Thyroid gland (tissue), 4 donors: ENCODE measurements around the gene APMAP.

Source experiments
- CTCF ChIP-seq, 6 experiments: fragments of 200-600 bp in 3 of 6; fragments of 450-650 bp in 3 of 6; sonication (generic) in 3 of 6; IDR thresholded peaks; one replicate each; pipeline ENCODE4 v1.5.1; 2016 to 2019; ENCODE audit warnings: antibody characterized with exemption in 6 of 6, mild to moderate bottlenecking in 2 of 6, inconsistent platforms in 1 of 6, moderate library complexity in 1 of 6
- POLR2A ChIP-seq, 2 donors: fragments of 450-650 bp; IDR thresholded peaks; one replicate each; pipeline ENCODE4 v1.6.1; 2017; ENCODE audit warnings: antibody characterized with exemption in 2 of 2, mild to moderate bottlenecking in 2 of 2, moderate library complexity in 1 of 2

- peak in 1 of 6 experiments; percentile 7 for TF ChIP-seq CTCF (IDR thresholded peaks at IDR 0.05)
- TF ChIP-seq POLR2A (IDR thresholded peaks at IDR 0.05), result peak; percentile 95 to 100
Observed at GRCh38 chr20:24992487-24993205, at the start of gene APMAP.
